Measurements from ENCODE around the gene S100A12.

DNA sequence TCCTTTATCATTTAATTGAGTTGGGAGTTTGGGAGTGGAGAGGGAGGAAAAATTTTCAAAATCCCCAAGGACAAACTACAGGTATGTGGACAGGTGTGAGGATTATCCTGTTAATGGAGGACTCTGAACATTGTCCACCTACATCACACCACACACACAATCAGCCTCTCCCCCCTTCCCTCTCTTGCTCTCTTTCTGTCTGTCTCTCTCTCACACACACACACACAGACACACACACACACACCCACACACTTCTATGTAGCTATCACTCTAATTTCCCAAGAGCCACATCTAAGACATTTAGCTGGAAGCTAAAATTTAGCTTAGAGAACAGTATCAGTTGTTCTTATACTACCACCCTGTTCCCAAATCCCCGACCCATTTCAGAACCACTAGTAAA, 14.0 kb upstream of the S100A12 start:
- TF ChIP-seq, protein P1, sequence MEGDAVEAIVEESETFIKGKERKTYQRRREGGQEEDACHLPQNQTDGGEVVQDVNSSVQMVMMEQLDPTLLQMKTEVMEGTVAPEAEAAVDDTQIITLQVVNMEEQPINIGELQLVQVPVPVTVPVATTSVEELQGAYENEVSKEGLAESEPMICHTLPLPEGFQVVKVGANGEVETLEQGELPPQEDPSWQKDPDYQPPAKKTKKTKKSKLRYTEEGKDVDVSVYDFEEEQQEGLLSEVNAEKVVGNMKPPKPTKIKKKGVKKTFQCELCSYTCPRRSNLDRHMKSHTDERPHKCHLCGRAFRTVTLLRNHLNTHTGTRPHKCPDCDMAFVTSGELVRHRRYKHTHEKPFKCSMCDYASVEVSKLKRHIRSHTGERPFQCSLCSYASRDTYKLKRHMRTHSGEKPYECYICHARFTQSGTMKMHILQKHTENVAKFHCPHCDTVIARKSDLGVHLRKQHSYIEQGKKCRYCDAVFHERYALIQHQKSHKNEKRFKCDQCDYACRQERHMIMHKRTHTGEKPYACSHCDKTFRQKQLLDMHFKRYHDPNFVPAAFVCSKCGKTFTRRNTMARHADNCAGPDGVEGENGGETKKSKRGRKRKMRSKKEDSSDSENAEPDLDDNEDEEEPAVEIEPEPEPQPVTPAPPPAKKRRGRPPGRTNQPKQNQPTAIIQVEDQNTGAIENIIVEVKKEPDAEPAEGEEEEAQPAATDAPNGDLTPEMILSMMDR (IDR thresholded peaks at IDR 0.05): no peak
- no peak for TF ChIP-seq POLR2AphosphoS5 (IDR thresholded peaks at IDR 0.05)
